HepG2 (cell line): ENCODE data around the gene ONECUT1. TPM values are rescaled to one million over a fixed set of nuclear protein-coding genes. Genes with fewer than 3 reads are reported as not detected.

Experiments
- ATAC-seq: fragments of 200-7000 bp; cut with Tn5 transposase; 3 replicates; pipeline ENCODE4 v1.9.1; 2020; ENCODE audit warnings: mild to moderate bottlenecking, moderate library complexity
- BruUV-seq: library from RNA; stranded (reverse); fragments of 400-500 nt; replicated peaks from 2 replicates; lab custom pipeline; 2021; lab: Mats Ljungman, UMichigan
- CTCF ChIA-PET: fragments of 300-600 bp; formaldehyde crosslinking; extraction: SDS; loops from one replicate; lab custom pipeline; 2021; ENCODE audit warnings: low total read pairs, inconsistent platforms, low intra/inter-chr PET ratio; lab: Yijun Ruan, JAX
- POLR2A ChIA-PET: fragments of 350-600 bp; sonication (Branson Sonifier 250); formaldehyde crosslinking; loops from one replicate; lab custom pipeline; 2020; ENCODE audit warnings: antibody characterized with exemption, inconsistent platforms; lab: Yijun Ruan, JAX
- DNase-seq: peaks from one replicate; pipeline ENCODE4 v3.0.0-alpha.2; 2015; ENCODE audit warnings: low spot score
- FAIRE-seq: peaks from 3 replicates; lab custom pipeline; 2011; peaks lifted over from hg19 to GRCh38; lab: Jason Lieb, UNC
- H2AFZ ChIP-seq: one replicate; pipeline ENCODE4 v1.6.1; 2011; ENCODE audit warnings: low read length, inconsistent platforms
- H3K27ac ChIP-seq: fragments of 300-600 bp; 3 replicates; pipeline ENCODE4 v1.8.0; 2011; ENCODE audit warnings: mixed run types, mild to moderate bottlenecking, mixed read lengths, low read length, inconsistent platforms; ENCODE audit not compliant: insufficient read depth; ENCODE audit errors: extremely low read length
- H3K27me3 ChIP-seq, 2 experiments: fragments of 200-600 bp in 1 of 2; 2 replicates in 1 of 2; 3 replicates in 1 of 2; pipeline versions ENCODE4 v1.6.0 to v1.8.0; 2011; ENCODE audit warnings: low read length in 2 of 2, mild to moderate bottlenecking in 2 of 2, moderate library complexity in 2 of 2, inconsistent platforms in 1 of 2; ENCODE audit not compliant: insufficient read depth in 2 of 2, control insufficient read depth in 1 of 2
- H3K36me3 ChIP-seq, 2 experiments: fragments of 200-600 bp in 1 of 2; replicated peaks in 1 of 2; 2 replicates in 1 of 2; 3 replicates in 1 of 2; pipeline versions ENCODE4 v1.5.1 to v1.8.0; 2011; ENCODE audit warnings: low read length in 2 of 2, inconsistent platforms in 1 of 2; ENCODE audit not compliant: insufficient read depth in 2 of 2, control insufficient read depth in 1 of 2
- H3K4me1 ChIP-seq: 2 replicates; pipeline ENCODE4 v1.5.1; 2012; ENCODE audit warnings: low read length, inconsistent platforms; ENCODE audit not compliant: insufficient read depth
- H3K4me2 ChIP-seq: 2 replicates; pipeline ENCODE4 v1.6.0; 2011; ENCODE audit warnings: low read depth, low read length, inconsistent platforms
- H3K4me3 ChIP-seq, 3 experiments: fragments of 200-600 bp in 1 of 3; sonication (generic), shearing (Covaris generic) in 1 of 3; replicated peaks in 1 of 3; 2 replicates each; pipeline ENCODE4 v1.5.1; 2011 to 2016; ENCODE audit warnings: low read length in 3 of 3, inconsistent platforms in 2 of 3, low read depth in 2 of 3, mild to moderate bottlenecking in 2 of 3, control low read depth in 1 of 3, mixed read lengths in 1 of 3; ENCODE audit not compliant: insufficient read depth in 1 of 3
- H3K79me2 ChIP-seq: one replicate; pipeline ENCODE4 v1.6.1; 2011; ENCODE audit warnings: low read length, inconsistent platforms; ENCODE audit not compliant: insufficient read depth
- H3K9ac ChIP-seq: 2 replicates; pipeline ENCODE4 v1.6.0; 2011; ENCODE audit warnings: mild to moderate bottlenecking, low read depth, low read length, inconsistent platforms; ENCODE audit not compliant: insufficient read depth
- H3K9me3 ChIP-seq: 2 replicates; pipeline ENCODE4 v1.5.1; 2012; ENCODE audit warnings: mild to moderate bottlenecking, low read length
- H4K20me1 ChIP-seq: 2 replicates; pipeline ENCODE4 v1.6.0; 2011; ENCODE audit warnings: inconsistent platforms, mild to moderate bottlenecking, low read length, moderate library complexity; ENCODE audit not compliant: insufficient read depth
- ZFYVE20 ChIP-seq: sonication (generic); formaldehyde crosslinking; IDR thresholded peaks from 2 replicates; pipeline ENCODE4 v1.8.0; 2023; ENCODE audit warnings: low read depth, mild to moderate bottlenecking, moderate library complexity, missing genetic modification reagents, borderline replicate concordance
- ZNF30 ChIP-seq: sonication (generic); formaldehyde crosslinking; IDR thresholded peaks from 2 replicates; pipeline ENCODE4 v1.5.0; 2020; ENCODE audit warnings: mild to moderate bottlenecking, missing genetic modification reagents
- whole genome bisulfite sequencing: methylation state at CpG from one replicate; pipeline ENCODE4 v1.1.6; 2017; ENCODE audit warnings: low lambda C conversion rate; 5-methylcytosine and 5-hydroxymethylcytosine counted together
- in situ Hi-C: cut with HindIII; loops from 2 replicates; pipeline ENCODE4 v1.10.0; 2017; ENCODE audit warnings: low pct_unique_long_range_greater_than_20kb; ENCODE audit not compliant: extremely low pct_ligation_motif_present
- intact Hi-C: fragments of 100-400 bp; cut with micrococcal nuclease; formaldehyde crosslinking; loops from one replicate; pipeline ENCODE4 v1.10.0; 2022; ENCODE audit not compliant: unreplicated experiment
- polyA plus RNA-seq, 8 experiments: library from polyadenylated mRNA; depleted of rRNA in 3 of 8; stranded (reverse) in 7 of 8; unstranded in 1 of 8; fragments of >200 nt; fragmentation: Illumina TruSeq in 4 of 8; extraction: Trizol in 4 of 8; gene quantifications; 2 replicates each; pipeline versions ENCODE4 v1.2.1 to v1.2.3, GENCODE V29; 2011 to 2016; ENCODE audit warnings: low read depth in 4 of 8, missing spikeins in 1 of 8, mixed read lengths in 1 of 8; ENCODE audit not compliant: insufficient read depth in 1 of 8
- total RNA-seq, 5 experiments: library from RNA; depleted of rRNA; stranded (reverse); fragments of >200 nt; fragmentation: Illumina TruSeq; extraction: Trizol; gene quantifications; 2 replicates each; pipeline ENCODE4 v1.2.3, GENCODE V29; 2016; ENCODE audit warnings: low read depth in 1 of 5
- TF ChIP-seq, protein P1 (sequence below): sonication (generic); formaldehyde crosslinking; IDR thresholded peaks from 2 replicates; pipeline ENCODE4 v1.4.0; 2020; ENCODE audit warnings: missing genetic modification reagents

Gene ONECUT1
- total and polyA plus RNA-seq, 2 of the 13 experiments (the other 11 are each of a cell fraction or from before 2014, with no cell fraction given): 3.5 to 9.1 TPM

DNA sequence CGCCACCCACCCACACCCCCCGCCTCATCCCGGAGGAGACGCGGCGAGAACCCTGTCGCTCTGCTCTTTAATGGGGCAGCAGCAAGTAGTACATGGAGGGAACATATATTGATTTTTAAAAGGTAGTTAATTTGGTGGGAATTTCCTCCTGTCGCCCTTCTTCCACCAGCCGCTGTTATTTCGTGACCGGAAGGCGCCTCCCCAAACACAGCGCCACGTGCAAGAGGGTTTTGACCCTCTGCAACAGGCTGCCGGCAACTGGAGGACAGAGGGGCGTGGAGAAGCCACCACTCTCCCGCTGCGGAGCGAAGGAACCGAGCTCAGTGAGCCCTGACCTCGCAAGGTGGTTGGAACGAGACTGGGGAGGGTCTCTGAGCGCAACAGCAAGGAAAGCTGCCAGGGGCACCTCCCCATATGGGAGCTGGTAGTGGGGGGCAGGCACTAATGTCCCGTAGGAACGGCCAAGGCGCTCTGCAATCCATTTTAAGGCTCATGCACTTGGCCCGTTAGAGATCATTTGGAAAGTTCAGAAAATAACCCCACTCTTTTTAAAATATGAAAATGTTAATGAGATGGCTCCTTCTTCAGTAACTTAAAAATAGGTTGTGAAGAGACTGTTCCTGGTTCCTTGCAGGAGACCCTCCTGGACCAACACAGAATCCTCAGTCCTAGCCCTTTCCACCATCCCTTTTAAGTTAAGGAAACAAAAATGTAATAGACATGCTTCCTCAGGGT is 4.3 kb downstream of the ONECUT1 start:
- peaks cover 57% of the 10 kb centered on the region for H3K4me1 ChIP-seq
- peaks cover 0 to 2% of the 10 kb centered on the region in 2 experiments; a peak in 1 of 5 replicates for H3K27me3 ChIP-seq
- ChIA-PET CTCF (no interaction called here), POLR2A (interaction anchor here (0.6 to 1.9 kb wide), 5 partner anchors 10 to 750 kb away, joined by 3 to 6 read pairs (median 3); no protein-coding TSS in a partner anchor)
- no peak for ATAC-seq
- peaks cover 52% of the 10 kb centered on the region for H3K79me2 ChIP-seq
- no peak for DNase-seq
- peaks cover 0 to 3% of the 10 kb centered on the region in 2 experiments; a peak in 1 of 5 replicates for H3K36me3 ChIP-seq
- no peaks in the 10 kb centered on the region for H4K20me1 ChIP-seq
- TF ChIP-seq, protein P1, sequence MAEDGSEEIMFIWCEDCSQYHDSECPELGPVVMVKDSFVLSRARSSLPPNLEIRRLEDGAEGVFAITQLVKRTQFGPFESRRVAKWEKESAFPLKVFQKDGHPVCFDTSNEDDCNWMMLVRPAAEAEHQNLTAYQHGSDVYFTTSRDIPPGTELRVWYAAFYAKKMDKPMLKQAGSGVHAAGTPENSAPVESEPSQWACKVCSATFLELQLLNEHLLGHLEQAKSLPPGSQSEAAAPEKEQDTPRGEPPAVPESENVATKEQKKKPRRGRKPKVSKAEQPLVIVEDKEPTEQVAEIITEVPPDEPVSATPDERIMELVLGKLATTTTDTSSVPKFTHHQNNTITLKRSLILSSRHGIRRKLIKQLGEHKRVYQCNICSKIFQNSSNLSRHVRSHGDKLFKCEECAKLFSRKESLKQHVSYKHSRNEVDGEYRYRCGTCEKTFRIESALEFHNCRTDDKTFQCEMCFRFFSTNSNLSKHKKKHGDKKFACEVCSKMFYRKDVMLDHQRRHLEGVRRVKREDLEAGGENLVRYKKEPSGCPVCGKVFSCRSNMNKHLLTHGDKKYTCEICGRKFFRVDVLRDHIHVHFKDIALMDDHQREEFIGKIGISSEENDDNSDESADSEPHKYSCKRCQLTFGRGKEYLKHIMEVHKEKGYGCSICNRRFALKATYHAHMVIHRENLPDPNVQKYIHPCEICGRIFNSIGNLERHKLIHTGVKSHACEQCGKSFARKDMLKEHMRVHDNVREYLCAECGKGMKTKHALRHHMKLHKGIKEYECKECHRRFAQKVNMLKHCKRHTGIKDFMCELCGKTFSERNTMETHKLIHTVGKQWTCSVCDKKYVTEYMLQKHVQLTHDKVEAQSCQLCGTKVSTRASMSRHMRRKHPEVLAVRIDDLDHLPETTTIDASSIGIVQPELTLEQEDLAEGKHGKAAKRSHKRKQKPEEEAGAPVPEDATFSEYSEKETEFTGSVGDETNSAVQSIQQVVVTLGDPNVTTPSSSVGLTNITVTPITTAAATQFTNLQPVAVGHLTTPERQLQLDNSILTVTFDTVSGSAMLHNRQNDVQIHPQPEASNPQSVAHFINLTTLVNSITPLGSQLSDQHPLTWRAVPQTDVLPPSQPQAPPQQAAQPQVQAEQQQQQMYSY (CRISPR knock-in tag): no peak
- TF ChIP-seq ZNF30: 0 out of 2 replicates have a peak, but pooled peaks have one; percentile 34
- TF ChIP-seq ZFYVE20 (CRISPR knock-in tag): 0 out of 2 replicates have a peak, but pooled peaks have one; percentile 28
- peak overlapping the region; percentile 84 for H3K27ac ChIP-seq
- H3K4me2 ChIP-seq: peak overlapping the region; percentile 79
- no peak for FAIRE-seq
- 93% methylated on average over 27 of the region's 27 CpGs for WGBS
- no TSS peak for BruUV-seq
- no peak overlapping the region for H2AFZ ChIP-seq
- peaks cover 22% of the 10 kb centered on the region; the same call in 1 of the 2 replicates for H3K9me3 ChIP-seq
- peak overlapping the region; percentile 30; the same call in 1 of the 2 replicates for H3K9ac ChIP-seq
- peak overlapping the region; percentile 13 to 80 (median 58); a peak in 1 of 6 replicates for H3K4me3 ChIP-seq
- intact Hi-C loops (loop anchor here (10.0 kb wide), 1 partner anchor 249 kb away; no protein-coding TSS in a partner anchor), in situ Hi-C loops (loop anchor here (10.0 kb wide), 1 partner anchor 929 kb away; no protein-coding TSS in a partner anchor)
